Stimulated activated naive CD4-positive, alpha-beta T cell (primary cell): ENCODE data around the gene DLGAP1.

Experiments used
- DNase-seq, 6 experiments: peaks; one replicate each; lab custom pipeline; 2025; lab: John Stamatoyannopoulos, UW

Gene DLGAP1

GRCh38 chr18:3898861-3899613, 556.1 kb downstream of the DLGAP1 start:
- no peak for DNase-seq

DNA sequence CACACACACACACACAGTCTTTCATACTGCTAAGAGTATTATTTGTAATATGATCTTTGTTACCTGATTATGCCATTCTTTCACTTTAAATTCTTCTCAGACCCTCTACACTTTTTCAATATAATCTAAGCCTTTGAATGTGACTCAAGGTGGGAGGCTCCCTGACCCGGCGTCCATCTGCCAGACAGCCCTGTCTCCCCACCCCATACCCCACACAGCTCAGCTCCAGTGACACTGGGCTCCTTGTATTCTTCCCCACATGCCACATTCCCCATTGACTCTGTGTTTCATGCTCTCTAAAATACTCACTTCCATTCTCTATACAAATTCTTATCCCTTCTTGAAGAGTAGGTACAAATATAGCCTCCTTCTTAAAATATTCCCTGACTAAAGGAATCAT, 563.0 kb downstream of the DLGAP1 start:
- DNase-seq: no peak

DNA sequence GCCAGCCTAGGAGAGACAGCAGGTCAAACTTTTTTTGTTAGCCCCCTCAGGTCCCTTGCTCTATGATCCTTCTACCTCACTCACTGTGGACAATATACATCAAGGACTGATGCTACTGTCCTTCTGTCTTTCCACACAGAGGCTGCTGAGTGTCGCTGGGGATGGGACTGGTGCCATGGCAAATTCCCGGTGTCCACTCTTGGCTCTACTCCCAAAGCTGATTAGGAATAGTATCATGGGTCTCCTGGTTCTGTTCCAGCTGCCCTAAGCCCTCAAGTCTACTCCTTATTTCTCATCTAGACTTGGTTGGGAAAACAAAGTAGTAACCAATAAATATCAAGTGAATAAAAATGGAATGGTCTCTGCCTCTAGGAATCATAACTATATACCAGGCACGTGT, 563.9 kb downstream of the DLGAP1 start:
- no peak for DNase-seq

- DNase-seq: no peak
Measured at GRCh38 chr18:3889803-3890202, 565.3 kb downstream of the DLGAP1 start.

DNA sequence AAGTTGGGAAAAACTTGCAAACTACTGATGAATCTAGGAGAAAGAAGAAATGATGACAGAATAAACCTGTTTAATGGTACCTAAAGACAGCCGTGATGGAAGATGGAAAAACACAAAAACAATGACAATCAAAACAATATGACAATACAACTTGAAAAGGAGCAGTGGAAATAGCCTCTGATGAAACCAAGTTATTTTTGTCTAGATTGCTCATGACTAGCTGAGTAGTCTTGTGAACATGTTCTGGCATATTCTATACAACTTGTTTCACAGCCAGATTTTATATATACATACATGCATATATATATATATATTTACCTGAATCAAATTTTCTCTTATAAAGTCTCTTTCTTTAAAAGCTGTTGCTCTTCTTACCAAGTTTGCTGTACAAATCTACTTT, 566.0 kb downstream of the DLGAP1 start:
- no peak for DNase-seq

GRCh38 chr18:3886575-3887322, 568.4 kb downstream of the DLGAP1 start:
- DNase-seq: no peak

GRCh38 chr18:3885209-3885792, 569.8 kb downstream of the DLGAP1 start:
- DNase-seq: no peak

DNA sequence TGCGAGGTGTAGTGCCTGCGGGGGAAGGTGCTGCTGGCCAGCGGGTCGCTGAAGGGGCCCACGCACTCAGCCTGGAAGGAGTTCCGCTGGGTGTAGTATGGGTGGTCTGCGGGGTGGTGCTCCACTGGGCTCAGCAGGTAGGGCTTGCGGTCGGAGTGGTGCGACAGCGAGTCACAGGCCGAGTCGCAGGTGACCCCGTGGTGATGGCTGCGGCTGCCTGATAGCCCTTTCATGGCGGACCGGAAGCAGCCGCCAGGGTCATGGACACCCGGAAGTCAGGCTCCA, 575.3 kb downstream of the DLGAP1 start:
- DNase-seq: no peak

- DNase-seq: no peak
Measured at GRCh38 chr18:3879114-3879835, 575.8 kb downstream of the DLGAP1 start.

- DNase-seq: no peak
Measured at GRCh38 chr18:3878401-3878800, 576.7 kb downstream of the DLGAP1 start.

GRCh38 chr18:3877678-3878077, 577.4 kb downstream of the DLGAP1 start:
- DNase-seq: no peak

- no peak for DNase-seq
Measured at GRCh38 chr18:3875961-3876360, 579.1 kb downstream of the DLGAP1 start.

DNA sequence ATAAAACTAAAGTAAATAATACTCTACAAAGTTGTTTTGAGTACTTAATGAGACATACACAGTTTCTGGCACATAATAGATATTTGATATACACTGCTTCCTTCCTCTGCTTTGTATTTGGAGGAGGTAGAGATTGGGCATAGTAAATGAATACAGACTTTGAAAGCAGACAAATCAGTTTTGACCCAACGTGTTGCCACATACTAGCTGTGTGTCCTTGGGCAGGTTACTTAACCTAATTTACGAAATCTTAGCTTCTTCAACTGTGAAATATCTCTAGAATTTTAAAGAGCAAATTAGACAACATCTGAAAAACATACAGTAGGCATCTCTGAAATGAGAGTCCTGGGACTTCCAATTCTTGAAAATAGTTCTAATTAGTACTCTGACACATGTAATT, 579.7 kb downstream of the DLGAP1 start:
- no peak for DNase-seq

DNA sequence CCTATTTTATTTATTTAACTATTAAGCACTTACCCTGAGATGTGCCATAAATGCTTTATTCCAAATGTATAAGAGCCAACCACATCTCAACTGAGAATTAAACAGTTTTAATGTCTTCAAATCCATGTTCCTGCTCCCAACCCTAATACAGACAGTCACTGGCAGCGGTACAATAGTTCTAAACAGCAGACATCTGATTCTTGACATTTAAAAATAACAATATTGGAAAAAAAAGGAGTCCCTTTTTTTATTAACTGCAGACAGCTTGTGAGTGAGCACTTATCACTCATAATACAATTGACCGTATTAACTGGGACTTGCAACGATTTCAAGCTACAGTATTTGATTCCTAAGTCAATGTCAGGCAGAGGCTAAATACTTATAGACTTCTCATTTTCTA, 580.5 kb downstream of the DLGAP1 start:
- DNase-seq: no peak

DNA sequence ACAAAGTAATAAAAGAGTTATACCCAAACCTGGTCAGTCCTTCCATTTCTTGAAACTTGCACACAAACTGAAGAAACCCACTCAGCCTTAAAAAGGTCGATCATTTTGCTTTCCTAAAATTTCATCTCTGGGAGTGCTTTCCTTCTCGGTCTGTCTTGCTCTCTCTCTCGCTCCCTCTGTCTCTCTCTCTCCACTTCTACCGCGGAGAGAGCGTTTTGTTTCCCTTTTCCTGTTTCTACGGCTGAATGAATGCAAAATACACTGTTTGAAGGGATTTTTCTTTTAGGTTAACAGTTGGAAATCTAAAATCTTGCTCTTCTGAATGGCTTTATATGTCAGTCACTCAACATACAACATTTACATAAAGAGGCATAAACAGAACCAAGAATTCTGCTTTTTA, 581.0 kb downstream of the DLGAP1 start:
- DNase-seq: no peak

GRCh38 chr18:3873698-3874097, 581.4 kb downstream of the DLGAP1 start:
- DNase-seq: no peak

DNA sequence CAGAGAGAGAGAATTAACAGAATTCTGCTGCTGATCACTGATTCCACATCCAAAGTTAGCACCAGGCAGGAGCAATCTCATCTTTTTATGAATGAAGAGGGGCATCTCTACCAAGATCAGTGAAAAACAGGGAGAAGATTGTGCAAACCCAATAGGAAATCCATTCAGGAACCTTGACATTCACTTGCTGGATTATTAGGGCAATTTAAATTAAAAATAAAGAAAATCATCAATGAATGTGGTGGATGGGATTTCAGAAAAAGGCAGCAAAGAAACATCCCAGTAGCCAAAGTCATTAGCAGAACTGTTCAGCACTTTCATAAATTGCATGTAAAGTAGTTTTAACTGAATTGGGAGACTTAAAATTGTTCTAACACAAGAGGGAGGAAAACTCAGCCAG, 581.9 kb downstream of the DLGAP1 start:
- DNase-seq: no peak

DNA sequence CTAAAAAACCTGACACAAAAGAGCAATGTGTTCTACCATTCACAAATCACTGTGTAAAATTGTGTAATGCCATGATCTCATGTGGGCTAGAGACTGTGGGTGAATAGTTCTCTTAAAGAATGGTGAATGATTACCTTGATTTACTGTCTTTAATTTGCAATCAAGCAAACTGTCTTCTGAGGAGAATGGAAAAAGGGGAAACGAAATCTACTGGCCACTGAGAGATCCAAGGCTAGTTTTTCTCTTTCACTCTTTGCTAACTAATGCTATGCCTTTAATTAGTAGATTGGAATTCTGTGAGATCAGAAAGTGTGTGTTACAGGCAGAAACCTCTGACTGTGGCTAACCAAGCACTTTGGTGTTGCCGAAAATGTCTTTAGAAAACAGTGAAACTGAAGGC, 582.5 kb downstream of the DLGAP1 start:
- no peak for DNase-seq

DNA sequence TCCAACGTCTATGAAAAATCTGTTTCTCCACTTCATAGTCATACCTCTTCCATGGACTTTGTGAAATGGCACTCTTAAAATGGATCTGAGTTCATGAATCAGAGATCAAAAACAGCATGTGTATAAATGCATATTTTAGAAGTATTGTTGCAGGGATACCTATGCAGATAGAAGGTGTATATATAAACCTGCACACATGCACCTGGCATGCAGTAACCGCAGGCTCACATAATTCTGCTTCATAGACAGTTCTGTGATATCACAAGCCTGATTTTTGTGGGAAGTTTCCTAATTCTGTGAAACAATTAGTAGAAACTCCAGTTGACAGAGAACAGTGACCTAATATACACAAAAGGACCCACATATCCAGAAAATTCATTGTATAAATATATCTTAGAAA, 583.4 kb downstream of the DLGAP1 start:
- no peak for DNase-seq

DNA sequence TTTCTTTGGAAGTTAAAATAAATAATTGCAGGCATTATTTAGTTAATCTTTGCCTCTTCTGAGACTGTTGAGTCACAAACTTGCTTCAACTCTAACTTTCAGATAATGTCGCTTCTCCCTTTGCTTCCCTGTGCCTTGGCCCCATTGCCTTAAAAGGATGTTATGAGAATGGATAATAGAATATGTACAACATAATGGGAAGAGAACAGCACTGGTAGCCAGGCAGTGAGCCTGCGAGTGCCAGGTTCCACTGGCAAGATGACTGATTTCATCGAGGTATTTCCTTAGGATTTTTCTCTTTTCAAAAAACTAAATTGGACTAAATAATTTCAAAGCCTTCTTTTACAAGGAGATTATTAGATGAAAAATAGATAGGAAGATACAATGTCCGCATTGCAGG, 584.2 kb downstream of the DLGAP1 start:
- no peak for DNase-seq

DNA sequence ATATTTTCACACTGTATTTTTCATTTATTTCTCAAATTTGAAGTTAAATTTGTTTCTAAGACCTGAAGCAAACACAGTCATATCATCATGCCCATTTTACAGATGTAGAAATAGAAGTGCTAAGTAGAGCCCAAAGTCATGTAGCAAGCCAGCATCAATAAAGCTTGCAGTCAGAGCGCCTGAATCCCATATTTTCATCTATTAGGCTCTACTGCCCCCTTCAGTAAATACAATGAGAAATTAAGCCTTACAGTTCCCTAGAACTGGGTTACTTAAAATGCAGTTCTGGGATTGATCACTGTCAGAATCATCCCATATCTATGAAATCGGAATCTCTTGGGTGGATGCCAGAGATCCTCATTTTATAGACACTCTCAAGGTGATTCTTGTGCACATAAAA, 585.3 kb downstream of the DLGAP1 start:
- no peak for DNase-seq

DNA sequence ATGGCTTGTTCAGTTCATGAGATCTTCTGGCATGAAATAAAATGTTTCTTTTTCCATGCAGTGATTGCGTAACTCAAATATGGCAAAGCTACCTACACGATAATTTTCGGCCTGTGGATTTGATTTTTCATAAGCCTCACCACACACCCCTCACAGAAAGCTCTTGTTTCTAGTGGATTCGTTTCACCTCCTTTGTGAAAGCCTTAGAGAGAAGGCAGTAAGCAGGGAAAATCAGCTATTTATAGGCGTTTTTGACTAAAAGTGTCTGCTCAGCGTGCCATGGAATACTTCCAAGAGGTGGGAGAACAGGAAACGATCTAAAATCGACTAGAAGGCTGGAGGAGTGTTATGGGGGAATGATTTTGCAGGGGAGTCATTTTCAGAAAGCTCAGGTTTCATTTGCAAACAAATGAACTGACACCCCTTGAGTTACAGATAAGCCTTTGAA, 587.2 kb downstream of the DLGAP1 start:
- DNase-seq: no peak

GRCh38 chr18:3867236-3867635, 587.9 kb downstream of the DLGAP1 start:
- DNase-seq: no peak
